GM12878 (cell line): ENCODE data around the gene ACADVL. TPM values are rescaled to one million over a fixed set of nuclear protein-coding genes. Genes with fewer than 3 reads are reported as not detected.
A peak's percentile ranks its signal among the peaks of the same experiment; 100 is the strongest.

Experiments
- BMI1 ChIP-seq: fragments of 450-650 bp; IDR thresholded peaks from 2 replicates; pipeline ENCODE4 v1.6.1; 2016; ENCODE audit warnings: mild to moderate bottlenecking, moderate library complexity, borderline replicate concordance
- CREB1 ChIP-seq: IDR thresholded peaks from 2 replicates; pipeline ENCODE4 v1.6.1; 2012; ENCODE audit warnings: low read depth, mild to moderate bottlenecking, inconsistent platforms
- ELK1 ChIP-seq: IDR thresholded peaks from 2 replicates; pipeline ENCODE4 v1.6.1; 2012; ENCODE audit warnings: low read depth, low read length, improper control_type of control experiment
- IKZF1 ChIP-seq: fragments of 450-650 bp; conservative IDR thresholded peaks from 2 replicates; pipeline ENCODE4 v1.6.1; 2017; ENCODE audit warnings: antibody characterized with exemption, mild to moderate bottlenecking
- IRF4 ChIP-seq: IDR thresholded peaks from 2 replicates; pipeline ENCODE4 v1.6.1; 2011; ENCODE audit warnings: low read depth, low read length
- KAT2A ChIP-seq: conservative IDR thresholded peaks from 2 replicates; pipeline ENCODE4 v1.6.1; 2011; ENCODE audit warnings: low read depth, low read length; ENCODE audit not compliant: control insufficient read depth
- LARP7 ChIP-seq: fragments of 450-650 bp; IDR thresholded peaks from 2 replicates; pipeline ENCODE4 v1.6.1; 2017; ENCODE audit warnings: mild to moderate bottlenecking
- MEF2B ChIP-seq: fragments of 450-650 bp; IDR thresholded peaks from 2 replicates; pipeline ENCODE4 v1.6.1; 2018; ENCODE audit warnings: mild to moderate bottlenecking, moderate library complexity; ENCODE audit not compliant: partially characterized antibody, poor library complexity, severe bottlenecking
- NRF1 ChIP-seq: conservative IDR thresholded peaks from 2 replicates; pipeline ENCODE4 v1.6.1; 2011; ENCODE audit warnings: mild to moderate bottlenecking, low read depth, low read length, improper control_type of control experiment
- PAX5 ChIP-seq: IDR thresholded peaks from 2 replicates; pipeline ENCODE4 v1.6.1; 2011; ENCODE audit warnings: low read depth, low read length, borderline replicate concordance
- RCOR1 ChIP-seq: conservative IDR thresholded peaks from 2 replicates; pipeline ENCODE4 v1.6.1; 2012; ENCODE audit warnings: low read depth, low read length, improper control_type of control experiment
- SMC3 ChIP-seq: IDR thresholded peaks from 2 replicates; pipeline ENCODE4 v1.6.1; 2011; ENCODE audit warnings: low read length, improper control_type of control experiment, borderline replicate concordance
- SUPT20H ChIP-seq: IDR thresholded peaks from 2 replicates; pipeline ENCODE4 v1.6.1; 2011; ENCODE audit warnings: low read depth, mild to moderate bottlenecking, low read length, moderate library complexity, borderline replicate concordance; ENCODE audit not compliant: control insufficient read depth
- YY1 ChIP-seq: IDR thresholded peaks from 2 replicates; pipeline ENCODE4 v1.6.1; 2011; ENCODE audit warnings: low read depth, mild to moderate bottlenecking, low read length
- polyA plus RNA-seq, 11 experiments: library from polyadenylated mRNA; depleted of rRNA in 4 of 11; unstranded in 6 of 11; stranded (reverse) in 5 of 11; fragments of >200 nt; fragmentation: Nextera tagmentation in 4 of 11; fragmentation: Illumina TruSeq in 1 of 11; extraction: Ambion mirVana in 4 of 11; extraction: Trizol in 1 of 11; gene quantifications; 1 replicate in 1 of 11; 2 replicates in 10 of 11; pipeline versions ENCODE4 v1.2.1 to v1.2.3, GENCODE V29; 2011 to 2016; ENCODE audit warnings: inconsistent platforms in 2 of 11, missing spikeins in 2 of 11, low read depth in 1 of 11
- total RNA-seq, 4 experiments: library from RNA; depleted of rRNA in 3 of 4; stranded (reverse); fragments of >200 nt in 3 of 4; fragmentation: Illumina TruSeq in 1 of 4; extraction: Trizol in 1 of 4; gene quantifications; 2 replicates each; pipeline versions ENCODE4 v1.2.1 to v1.2.3, GENCODE V29; 2013 to 2021
- TF ChIP-seq, protein P1 (sequence below): fragments of 450-650 bp; IDR thresholded peaks from 2 replicates; pipeline ENCODE4 v1.6.1; 2017; ENCODE audit warnings: antibody characterized with exemption, mild to moderate bottlenecking, moderate library complexity
- TF ChIP-seq, protein P2 (sequence below): fragments of 450-650 bp; IDR thresholded peaks from 2 replicates; pipeline ENCODE4 v1.6.1; 2016; ENCODE audit warnings: mild to moderate bottlenecking
- TF ChIP-seq, protein P3 (sequence below): fragments of 450-650 bp; formaldehyde crosslinking; IDR thresholded peaks from 2 replicates; pipeline ENCODE4 v1.4.0; 2020; ENCODE audit warnings: mild to moderate bottlenecking, moderate library complexity
- TF ChIP-seq, protein P4 (sequence below): fragments of 150-350 bp; IDR thresholded peaks from 2 replicates; pipeline ENCODE4 v1.6.1; 2014; ENCODE audit warnings: mild to moderate bottlenecking, low read depth, low read length
- TF ChIP-seq, protein P5 (sequence below): fragments of 450-650 bp; IDR thresholded peaks from 2 replicates; pipeline ENCODE4 v1.6.1; 2014; ENCODE audit warnings: mild to moderate bottlenecking

Gene ACADVL
- total and polyA plus RNA-seq, 10 of the 15 experiments (the other 5 are each of a cell fraction or from before 2014, with no cell fraction given): 25.4 to 232 (median 180) TPM

DNA sequence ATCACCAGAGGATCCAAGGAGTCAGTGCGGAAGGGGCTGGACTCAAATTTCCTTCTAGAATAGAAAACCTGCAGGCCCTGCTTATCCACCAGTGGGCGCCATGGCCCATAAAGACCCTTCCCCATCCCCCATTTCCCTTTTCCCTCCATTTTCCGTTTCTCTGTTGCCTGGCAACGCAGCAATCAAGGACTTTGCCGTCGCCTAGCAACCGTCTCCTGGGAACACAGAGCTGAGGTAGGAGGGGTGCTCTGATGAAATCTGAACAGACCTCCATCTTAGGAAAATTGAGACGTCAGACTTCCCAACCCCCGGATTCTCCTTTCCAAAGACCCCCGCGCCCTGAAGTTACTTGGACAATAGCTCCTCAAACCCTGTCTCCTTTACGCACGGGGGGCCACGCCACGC, 5.8 kb upstream of the ACADVL start (continued):
- TF ChIP-seq BMI1 (peak; percentile 94), SUPT20H (no peak), SMC3 (peak; percentile 31; the same call in 1 of the 2 replicates), YY1 (peak; percentile 56; the same call in 1 of the 2 replicates), IRF4 (no peak), RCOR1 (no peak), KAT2A (no peak), PAX5 (no peak; the same call in 1 of the 2 replicates), LARP7 (peak; percentile 43; the same call in 1 of the 2 replicates), CREB1 (no peak), MEF2B (peak; percentile 68), ELK1 (no peak), IKZF1 (no peak), NRF1 (no peak)
- TF ChIP-seq, protein P1, sequence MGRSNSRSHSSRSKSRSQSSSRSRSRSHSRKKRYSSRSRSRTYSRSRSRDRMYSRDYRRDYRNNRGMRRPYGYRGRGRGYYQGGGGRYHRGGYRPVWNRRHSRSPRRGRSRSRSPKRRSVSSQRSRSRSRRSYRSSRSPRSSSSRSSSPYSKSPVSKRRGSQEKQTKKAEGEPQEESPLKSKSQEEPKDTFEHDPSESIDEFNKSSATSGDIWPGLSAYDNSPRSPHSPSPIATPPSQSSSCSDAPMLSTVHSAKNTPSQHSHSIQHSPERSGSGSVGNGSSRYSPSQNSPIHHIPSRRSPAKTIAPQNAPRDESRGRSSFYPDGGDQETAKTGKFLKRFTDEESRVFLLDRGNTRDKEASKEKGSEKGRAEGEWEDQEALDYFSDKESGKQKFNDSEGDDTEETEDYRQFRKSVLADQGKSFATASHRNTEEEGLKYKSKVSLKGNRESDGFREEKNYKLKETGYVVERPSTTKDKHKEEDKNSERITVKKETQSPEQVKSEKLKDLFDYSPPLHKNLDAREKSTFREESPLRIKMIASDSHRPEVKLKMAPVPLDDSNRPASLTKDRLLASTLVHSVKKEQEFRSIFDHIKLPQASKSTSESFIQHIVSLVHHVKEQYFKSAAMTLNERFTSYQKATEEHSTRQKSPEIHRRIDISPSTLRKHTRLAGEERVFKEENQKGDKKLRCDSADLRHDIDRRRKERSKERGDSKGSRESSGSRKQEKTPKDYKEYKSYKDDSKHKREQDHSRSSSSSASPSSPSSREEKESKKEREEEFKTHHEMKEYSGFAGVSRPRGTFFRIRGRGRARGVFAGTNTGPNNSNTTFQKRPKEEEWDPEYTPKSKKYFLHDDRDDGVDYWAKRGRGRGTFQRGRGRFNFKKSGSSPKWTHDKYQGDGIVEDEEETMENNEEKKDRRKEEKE: no peak
- TF ChIP-seq, protein P2, sequence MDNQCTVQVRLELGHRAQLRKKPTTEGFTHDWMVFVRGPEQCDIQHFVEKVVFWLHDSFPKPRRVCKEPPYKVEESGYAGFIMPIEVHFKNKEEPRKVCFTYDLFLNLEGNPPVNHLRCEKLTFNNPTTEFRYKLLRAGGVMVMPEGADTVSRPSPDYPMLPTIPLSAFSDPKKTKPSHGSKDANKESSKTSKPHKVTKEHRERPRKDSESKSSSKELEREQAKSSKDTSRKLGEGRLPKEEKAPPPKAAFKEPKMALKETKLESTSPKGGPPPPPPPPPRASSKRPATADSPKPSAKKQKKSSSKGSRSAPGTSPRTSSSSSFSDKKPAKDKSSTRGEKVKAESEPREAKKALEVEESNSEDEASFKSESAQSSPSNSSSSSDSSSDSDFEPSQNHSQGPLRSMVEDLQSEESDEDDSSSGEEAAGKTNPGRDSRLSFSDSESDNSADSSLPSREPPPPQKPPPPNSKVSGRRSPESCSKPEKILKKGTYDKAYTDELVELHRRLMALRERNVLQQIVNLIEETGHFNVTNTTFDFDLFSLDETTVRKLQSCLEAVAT: no peak
- TF ChIP-seq, protein P3, sequence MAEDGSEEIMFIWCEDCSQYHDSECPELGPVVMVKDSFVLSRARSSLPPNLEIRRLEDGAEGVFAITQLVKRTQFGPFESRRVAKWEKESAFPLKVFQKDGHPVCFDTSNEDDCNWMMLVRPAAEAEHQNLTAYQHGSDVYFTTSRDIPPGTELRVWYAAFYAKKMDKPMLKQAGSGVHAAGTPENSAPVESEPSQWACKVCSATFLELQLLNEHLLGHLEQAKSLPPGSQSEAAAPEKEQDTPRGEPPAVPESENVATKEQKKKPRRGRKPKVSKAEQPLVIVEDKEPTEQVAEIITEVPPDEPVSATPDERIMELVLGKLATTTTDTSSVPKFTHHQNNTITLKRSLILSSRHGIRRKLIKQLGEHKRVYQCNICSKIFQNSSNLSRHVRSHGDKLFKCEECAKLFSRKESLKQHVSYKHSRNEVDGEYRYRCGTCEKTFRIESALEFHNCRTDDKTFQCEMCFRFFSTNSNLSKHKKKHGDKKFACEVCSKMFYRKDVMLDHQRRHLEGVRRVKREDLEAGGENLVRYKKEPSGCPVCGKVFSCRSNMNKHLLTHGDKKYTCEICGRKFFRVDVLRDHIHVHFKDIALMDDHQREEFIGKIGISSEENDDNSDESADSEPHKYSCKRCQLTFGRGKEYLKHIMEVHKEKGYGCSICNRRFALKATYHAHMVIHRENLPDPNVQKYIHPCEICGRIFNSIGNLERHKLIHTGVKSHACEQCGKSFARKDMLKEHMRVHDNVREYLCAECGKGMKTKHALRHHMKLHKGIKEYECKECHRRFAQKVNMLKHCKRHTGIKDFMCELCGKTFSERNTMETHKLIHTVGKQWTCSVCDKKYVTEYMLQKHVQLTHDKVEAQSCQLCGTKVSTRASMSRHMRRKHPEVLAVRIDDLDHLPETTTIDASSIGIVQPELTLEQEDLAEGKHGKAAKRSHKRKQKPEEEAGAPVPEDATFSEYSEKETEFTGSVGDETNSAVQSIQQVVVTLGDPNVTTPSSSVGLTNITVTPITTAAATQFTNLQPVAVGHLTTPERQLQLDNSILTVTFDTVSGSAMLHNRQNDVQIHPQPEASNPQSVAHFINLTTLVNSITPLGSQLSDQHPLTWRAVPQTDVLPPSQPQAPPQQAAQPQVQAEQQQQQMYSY (CRISPR knock-in tag): no peak
- TF ChIP-seq, protein P4, sequence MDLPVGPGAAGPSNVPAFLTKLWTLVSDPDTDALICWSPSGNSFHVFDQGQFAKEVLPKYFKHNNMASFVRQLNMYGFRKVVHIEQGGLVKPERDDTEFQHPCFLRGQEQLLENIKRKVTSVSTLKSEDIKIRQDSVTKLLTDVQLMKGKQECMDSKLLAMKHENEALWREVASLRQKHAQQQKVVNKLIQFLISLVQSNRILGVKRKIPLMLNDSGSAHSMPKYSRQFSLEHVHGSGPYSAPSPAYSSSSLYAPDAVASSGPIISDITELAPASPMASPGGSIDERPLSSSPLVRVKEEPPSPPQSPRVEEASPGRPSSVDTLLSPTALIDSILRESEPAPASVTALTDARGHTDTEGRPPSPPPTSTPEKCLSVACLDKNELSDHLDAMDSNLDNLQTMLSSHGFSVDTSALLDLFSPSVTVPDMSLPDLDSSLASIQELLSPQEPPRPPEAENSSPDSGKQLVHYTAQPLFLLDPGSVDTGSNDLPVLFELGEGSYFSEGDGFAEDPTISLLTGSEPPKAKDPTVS: no peak
- TF ChIP-seq, protein P5, sequence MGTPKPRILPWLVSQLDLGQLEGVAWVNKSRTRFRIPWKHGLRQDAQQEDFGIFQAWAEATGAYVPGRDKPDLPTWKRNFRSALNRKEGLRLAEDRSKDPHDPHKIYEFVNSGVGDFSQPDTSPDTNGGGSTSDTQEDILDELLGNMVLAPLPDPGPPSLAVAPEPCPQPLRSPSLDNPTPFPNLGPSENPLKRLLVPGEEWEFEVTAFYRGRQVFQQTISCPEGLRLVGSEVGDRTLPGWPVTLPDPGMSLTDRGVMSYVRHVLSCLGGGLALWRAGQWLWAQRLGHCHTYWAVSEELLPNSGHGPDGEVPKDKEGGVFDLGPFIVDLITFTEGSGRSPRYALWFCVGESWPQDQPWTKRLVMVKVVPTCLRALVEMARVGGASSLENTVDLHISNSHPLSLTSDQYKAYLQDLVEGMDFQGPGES: no peak
